GM23338 (cell line): ENCODE results near the gene TPK1. TPM values are rescaled to one million over a fixed set of nuclear protein-coding genes. Genes with fewer than 3 reads are reported as not detected.

Experiments used
- ATAC-seq: fragments of 200-7000 bp; cut with Tn5 transposase; 3 replicates; pipeline ENCODE4 v1.9.1; 2020
- DNase-seq: peaks from one replicate; pipeline ENCODE4 v3.0.0-alpha.2; 2015; ENCODE audit warnings: low spot score
- H2AFZ ChIP-seq: fragments of 200-600 bp; sonication (generic); 2 replicates; pipeline ENCODE4 v1.8.0; 2016; ENCODE audit warnings: antibody characterized with exemption, mild to moderate bottlenecking, moderate library complexity
- H3F3A ChIP-seq: fragments of 200-600 bp; sonication (generic); replicated peaks from 2 replicates; pipeline ENCODE4 v1.8.0; 2017; ENCODE audit warnings: antibody characterized with exemption, mixed run types, low read depth
- H3K27ac ChIP-seq: fragments of 200-600 bp; sonication (generic); 2 replicates; pipeline ENCODE4 v1.6.1; 2016; ENCODE audit warnings: low read depth
- H3K27me3 ChIP-seq: fragments of 200-600 bp; sonication (generic); 2 replicates; pipeline ENCODE4 v1.8.0; 2016; ENCODE audit warnings: mild to moderate bottlenecking, mixed run types, moderate library complexity; ENCODE audit not compliant: insufficient read depth
- H3K36me3 ChIP-seq: fragments of 200-600 bp; sonication (generic); 2 replicates; pipeline ENCODE4 v1.8.0; 2016; ENCODE audit warnings: mild to moderate bottlenecking; ENCODE audit not compliant: insufficient read depth
- H3K4me1 ChIP-seq: fragments of 200-600 bp; sonication (generic); 2 replicates; pipeline ENCODE4 v1.8.0; 2016; ENCODE audit warnings: mild to moderate bottlenecking, moderate library complexity; ENCODE audit not compliant: insufficient read depth
- H3K4me2 ChIP-seq: fragments of 200-600 bp; sonication (generic); 2 replicates; pipeline ENCODE4 v1.7.1; 2017; ENCODE audit warnings: mixed run types
- H3K4me3 ChIP-seq: fragments of 200-600 bp; sonication (generic); 2 replicates; pipeline ENCODE4 v1.6.1; 2016; ENCODE audit warnings: mixed run types
- H3K79me2 ChIP-seq: fragments of 200-600 bp; sonication (generic); replicated peaks from 2 replicates; pipeline ENCODE4 v1.8.0; 2017; ENCODE audit warnings: mild to moderate bottlenecking; ENCODE audit not compliant: insufficient read depth
- H3K9me2 ChIP-seq: fragments of 200-600 bp; sonication (generic); 2 replicates; pipeline ENCODE4 v1.8.0; 2017; ENCODE audit not compliant: insufficient read depth
- H4K20me1 ChIP-seq: fragments of 200-600 bp; sonication (generic); replicated peaks from 2 replicates; pipeline ENCODE4 v1.8.0; 2017; ENCODE audit warnings: mild to moderate bottlenecking; ENCODE audit not compliant: insufficient read depth
- H3K27ac Mint-ChIP-seq: 2 replicates; pipeline ENCODE4 v1.8.0; 2020; ENCODE audit warnings: inconsistent platforms, mild to moderate bottlenecking, moderate library complexity, mixed read lengths
- H3K27me3 Mint-ChIP-seq: 3 replicates; pipeline ENCODE4 v1.8.0; 2022; ENCODE audit warnings: low read depth, mild to moderate bottlenecking, moderate library complexity, mixed read lengths, inconsistent platforms; ENCODE audit not compliant: insufficient read depth, poor library complexity
- H3K36me3 Mint-ChIP-seq: 3 replicates; pipeline ENCODE4 v1.8.0; 2021; ENCODE audit warnings: low read depth, mild to moderate bottlenecking, inconsistent platforms, moderate library complexity, mixed read lengths
- H3K4me1 Mint-ChIP-seq: 3 replicates; pipeline ENCODE4 v1.8.0; 2020; ENCODE audit warnings: mild to moderate bottlenecking, inconsistent platforms, mixed read lengths
- H3K4me3 Mint-ChIP-seq: 3 replicates; pipeline ENCODE4 v1.8.0; 2021; ENCODE audit warnings: moderate library complexity, mild to moderate bottlenecking, inconsistent platforms, mixed read lengths
- H3K9me3 Mint-ChIP-seq: 3 replicates; pipeline ENCODE4 v1.8.0; 2020; ENCODE audit warnings: moderate library complexity, mild to moderate bottlenecking, inconsistent platforms, mixed read lengths
- CREB1 ChIP-seq: fragments of 250-450 bp; sonication (Bioruptor Pico); IDR thresholded peaks from 2 replicates; pipeline ENCODE4 v1.5.0; 2020; ENCODE audit warnings: low read depth, mild to moderate bottlenecking, moderate library complexity
- EZH2 ChIP-seq: fragments of 200-600 bp; sonication (generic); IDR thresholded peaks from one replicate; pipeline ENCODE4 v1.8.0; 2017; ENCODE audit warnings: antibody characterized with exemption, mild to moderate bottlenecking, low read depth; ENCODE audit not compliant: unreplicated experiment
- EZH2phosphoT487 ChIP-seq: fragments of 200-600 bp; sonication (generic); IDR thresholded peaks from one replicate; pipeline ENCODE4 v1.8.1; 2018; ENCODE audit warnings: antibody characterized with exemption; ENCODE audit not compliant: unreplicated experiment
- JUNB ChIP-seq: IDR thresholded peaks from one replicate; pipeline ENCODE4 v1.6.1; 2016; ENCODE audit warnings: antibody characterized with exemption; ENCODE audit not compliant: unreplicated experiment
- NANOG ChIP-seq: IDR thresholded peaks from 2 replicates; pipeline ENCODE4 v1.6.1; 2016; ENCODE audit warnings: antibody characterized with exemption, borderline replicate concordance
- POLR2AphosphoS5 ChIP-seq: IDR thresholded peaks from 2 replicates; pipeline ENCODE4 v1.6.1; 2016; ENCODE audit warnings: antibody characterized with exemption, low read depth
- STAT1 ChIP-seq: IDR thresholded peaks from one replicate; pipeline ENCODE4 v1.6.1; 2016; ENCODE audit warnings: antibody characterized with exemption; ENCODE audit not compliant: unreplicated experiment
- ZNF114 ChIP-seq: fragments of 250-450 bp; sonication (Bioruptor Pico); IDR thresholded peaks from 2 replicates; pipeline ENCODE4 v1.5.0; 2020; ENCODE audit warnings: mild to moderate bottlenecking, moderate library complexity
- ZNF331 ChIP-seq: fragments of 250-450 bp; sonication (Bioruptor Pico); IDR thresholded peaks from 2 replicates; pipeline ENCODE4 v1.5.0; 2020; ENCODE audit warnings: low read depth, mild to moderate bottlenecking, moderate library complexity
- polyA plus RNA-seq: library from polyadenylated mRNA; unstranded; fragments of >200 nt; fragmentation: Nextera tagmentation; extraction: Ambion mirVana; gene quantifications from 2 replicates; pipeline ENCODE4 v1.2.1, GENCODE V29; 2016
- total RNA-seq: library from RNA; depleted of rRNA; stranded (reverse); fragments of >200 nt; shearing (Covaris generic); gene quantifications from 2 replicates; pipeline ENCODE4 v1.2.3, GENCODE V29; 2014
- TF ChIP-seq, protein P1 (sequence below): IDR thresholded peaks from one replicate; pipeline ENCODE4 v1.6.1; 2018; ENCODE audit warnings: antibody characterized with exemption; ENCODE audit not compliant: unreplicated experiment
- TF ChIP-seq, protein P2 (sequence below): fragments of 250-450 bp; sonication (Bioruptor Pico); IDR thresholded peaks from 2 replicates; pipeline ENCODE4 v1.5.0; 2020; ENCODE audit warnings: mild to moderate bottlenecking, moderate library complexity
- TF ChIP-seq, protein P3 (sequence below), 2 experiments: fragments of 200-600 bp in 1 of 2; sonication (generic) in 1 of 2; conservative IDR thresholded peaks; 2 replicates each; pipeline versions ENCODE4 v1.5.1 to v1.6.1; 2016 to 2017; ENCODE audit warnings: antibody characterized with exemption in 2 of 2, low read depth in 2 of 2, mild to moderate bottlenecking in 2 of 2, moderate library complexity in 1 of 2
- TF ChIP-seq, protein P4 (sequence below): IDR thresholded peaks from 2 replicates; pipeline ENCODE4 v1.6.1; 2016; ENCODE audit warnings: antibody characterized with exemption

TPK1 gene
- total and polyA plus RNA-seq, 2 experiments from 2014 or later = 2.6 to 2.9 TPM

DNA sequence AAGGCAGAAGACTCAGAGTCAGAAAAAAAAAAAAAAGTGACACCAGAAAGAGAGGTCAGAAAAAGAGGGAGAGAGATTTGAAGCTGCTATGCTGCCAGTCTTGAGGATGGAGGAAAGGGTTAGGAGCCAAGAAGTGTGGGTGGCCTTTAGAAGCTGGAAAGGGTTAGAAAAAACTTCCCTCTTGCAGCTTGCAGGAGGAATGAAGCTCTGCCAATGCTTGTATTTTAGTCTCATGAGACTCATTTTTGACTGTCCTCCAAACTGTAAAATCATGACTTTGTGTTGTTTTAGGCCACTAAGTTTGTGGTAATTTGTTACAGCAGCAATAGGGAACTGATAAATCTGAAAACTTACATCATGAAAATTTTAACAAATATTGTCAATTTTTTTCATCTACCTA lies 304.7 kb downstream of the TPK1 start:
- no peaks in the 10 kb centered on the region for H3K27me3 Mint-ChIP-seq
- Histone ChIP-seq H3K36me3 (no peaks in the 10 kb centered on the region), H3K4me2 (no peak overlapping the region), H2AFZ (no peak overlapping the region), H3K4me3 (no peak overlapping the region), H3K4me1 (0 out of 2 replicates have a peak, but pooled peaks cover 3% of the 10 kb centered on the region), H3F3A (no peaks in the 10 kb centered on the region), H3K27ac (no peak overlapping the region), H3K27me3 (no peaks in the 10 kb centered on the region), H3K79me2 (no peaks in the 10 kb centered on the region), H4K20me1 (no peaks in the 10 kb centered on the region), H3K9me2 (no peaks in the 10 kb centered on the region)
- peaks cover 32% of the 10 kb centered on the region for H3K4me1 Mint-ChIP-seq
- peaks cover 25% of the 10 kb centered on the region; the same call in 2 of the 3 replicates for H3K36me3 Mint-ChIP-seq
- ATAC-seq = no peak
- TF ChIP-seq STAT1 = no peak
- TF ChIP-seq EZH2 = no peak
- no peak for TF ChIP-seq ZNF114 (CRISPR knock-in tag)
- TF ChIP-seq, protein P1, sequence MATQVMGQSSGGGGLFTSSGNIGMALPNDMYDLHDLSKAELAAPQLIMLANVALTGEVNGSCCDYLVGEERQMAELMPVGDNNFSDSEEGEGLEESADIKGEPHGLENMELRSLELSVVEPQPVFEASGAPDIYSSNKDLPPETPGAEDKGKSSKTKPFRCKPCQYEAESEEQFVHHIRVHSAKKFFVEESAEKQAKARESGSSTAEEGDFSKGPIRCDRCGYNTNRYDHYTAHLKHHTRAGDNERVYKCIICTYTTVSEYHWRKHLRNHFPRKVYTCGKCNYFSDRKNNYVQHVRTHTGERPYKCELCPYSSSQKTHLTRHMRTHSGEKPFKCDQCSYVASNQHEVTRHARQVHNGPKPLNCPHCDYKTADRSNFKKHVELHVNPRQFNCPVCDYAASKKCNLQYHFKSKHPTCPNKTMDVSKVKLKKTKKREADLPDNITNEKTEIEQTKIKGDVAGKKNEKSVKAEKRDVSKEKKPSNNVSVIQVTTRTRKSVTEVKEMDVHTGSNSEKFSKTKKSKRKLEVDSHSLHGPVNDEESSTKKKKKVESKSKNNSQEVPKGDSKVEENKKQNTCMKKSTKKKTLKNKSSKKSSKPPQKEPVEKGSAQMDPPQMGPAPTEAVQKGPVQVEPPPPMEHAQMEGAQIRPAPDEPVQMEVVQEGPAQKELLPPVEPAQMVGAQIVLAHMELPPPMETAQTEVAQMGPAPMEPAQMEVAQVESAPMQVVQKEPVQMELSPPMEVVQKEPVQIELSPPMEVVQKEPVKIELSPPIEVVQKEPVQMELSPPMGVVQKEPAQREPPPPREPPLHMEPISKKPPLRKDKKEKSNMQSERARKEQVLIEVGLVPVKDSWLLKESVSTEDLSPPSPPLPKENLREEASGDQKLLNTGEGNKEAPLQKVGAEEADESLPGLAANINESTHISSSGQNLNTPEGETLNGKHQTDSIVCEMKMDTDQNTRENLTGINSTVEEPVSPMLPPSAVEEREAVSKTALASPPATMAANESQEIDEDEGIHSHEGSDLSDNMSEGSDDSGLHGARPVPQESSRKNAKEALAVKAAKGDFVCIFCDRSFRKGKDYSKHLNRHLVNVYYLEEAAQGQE = no peak
- TF ChIP-seq, protein P2, sequence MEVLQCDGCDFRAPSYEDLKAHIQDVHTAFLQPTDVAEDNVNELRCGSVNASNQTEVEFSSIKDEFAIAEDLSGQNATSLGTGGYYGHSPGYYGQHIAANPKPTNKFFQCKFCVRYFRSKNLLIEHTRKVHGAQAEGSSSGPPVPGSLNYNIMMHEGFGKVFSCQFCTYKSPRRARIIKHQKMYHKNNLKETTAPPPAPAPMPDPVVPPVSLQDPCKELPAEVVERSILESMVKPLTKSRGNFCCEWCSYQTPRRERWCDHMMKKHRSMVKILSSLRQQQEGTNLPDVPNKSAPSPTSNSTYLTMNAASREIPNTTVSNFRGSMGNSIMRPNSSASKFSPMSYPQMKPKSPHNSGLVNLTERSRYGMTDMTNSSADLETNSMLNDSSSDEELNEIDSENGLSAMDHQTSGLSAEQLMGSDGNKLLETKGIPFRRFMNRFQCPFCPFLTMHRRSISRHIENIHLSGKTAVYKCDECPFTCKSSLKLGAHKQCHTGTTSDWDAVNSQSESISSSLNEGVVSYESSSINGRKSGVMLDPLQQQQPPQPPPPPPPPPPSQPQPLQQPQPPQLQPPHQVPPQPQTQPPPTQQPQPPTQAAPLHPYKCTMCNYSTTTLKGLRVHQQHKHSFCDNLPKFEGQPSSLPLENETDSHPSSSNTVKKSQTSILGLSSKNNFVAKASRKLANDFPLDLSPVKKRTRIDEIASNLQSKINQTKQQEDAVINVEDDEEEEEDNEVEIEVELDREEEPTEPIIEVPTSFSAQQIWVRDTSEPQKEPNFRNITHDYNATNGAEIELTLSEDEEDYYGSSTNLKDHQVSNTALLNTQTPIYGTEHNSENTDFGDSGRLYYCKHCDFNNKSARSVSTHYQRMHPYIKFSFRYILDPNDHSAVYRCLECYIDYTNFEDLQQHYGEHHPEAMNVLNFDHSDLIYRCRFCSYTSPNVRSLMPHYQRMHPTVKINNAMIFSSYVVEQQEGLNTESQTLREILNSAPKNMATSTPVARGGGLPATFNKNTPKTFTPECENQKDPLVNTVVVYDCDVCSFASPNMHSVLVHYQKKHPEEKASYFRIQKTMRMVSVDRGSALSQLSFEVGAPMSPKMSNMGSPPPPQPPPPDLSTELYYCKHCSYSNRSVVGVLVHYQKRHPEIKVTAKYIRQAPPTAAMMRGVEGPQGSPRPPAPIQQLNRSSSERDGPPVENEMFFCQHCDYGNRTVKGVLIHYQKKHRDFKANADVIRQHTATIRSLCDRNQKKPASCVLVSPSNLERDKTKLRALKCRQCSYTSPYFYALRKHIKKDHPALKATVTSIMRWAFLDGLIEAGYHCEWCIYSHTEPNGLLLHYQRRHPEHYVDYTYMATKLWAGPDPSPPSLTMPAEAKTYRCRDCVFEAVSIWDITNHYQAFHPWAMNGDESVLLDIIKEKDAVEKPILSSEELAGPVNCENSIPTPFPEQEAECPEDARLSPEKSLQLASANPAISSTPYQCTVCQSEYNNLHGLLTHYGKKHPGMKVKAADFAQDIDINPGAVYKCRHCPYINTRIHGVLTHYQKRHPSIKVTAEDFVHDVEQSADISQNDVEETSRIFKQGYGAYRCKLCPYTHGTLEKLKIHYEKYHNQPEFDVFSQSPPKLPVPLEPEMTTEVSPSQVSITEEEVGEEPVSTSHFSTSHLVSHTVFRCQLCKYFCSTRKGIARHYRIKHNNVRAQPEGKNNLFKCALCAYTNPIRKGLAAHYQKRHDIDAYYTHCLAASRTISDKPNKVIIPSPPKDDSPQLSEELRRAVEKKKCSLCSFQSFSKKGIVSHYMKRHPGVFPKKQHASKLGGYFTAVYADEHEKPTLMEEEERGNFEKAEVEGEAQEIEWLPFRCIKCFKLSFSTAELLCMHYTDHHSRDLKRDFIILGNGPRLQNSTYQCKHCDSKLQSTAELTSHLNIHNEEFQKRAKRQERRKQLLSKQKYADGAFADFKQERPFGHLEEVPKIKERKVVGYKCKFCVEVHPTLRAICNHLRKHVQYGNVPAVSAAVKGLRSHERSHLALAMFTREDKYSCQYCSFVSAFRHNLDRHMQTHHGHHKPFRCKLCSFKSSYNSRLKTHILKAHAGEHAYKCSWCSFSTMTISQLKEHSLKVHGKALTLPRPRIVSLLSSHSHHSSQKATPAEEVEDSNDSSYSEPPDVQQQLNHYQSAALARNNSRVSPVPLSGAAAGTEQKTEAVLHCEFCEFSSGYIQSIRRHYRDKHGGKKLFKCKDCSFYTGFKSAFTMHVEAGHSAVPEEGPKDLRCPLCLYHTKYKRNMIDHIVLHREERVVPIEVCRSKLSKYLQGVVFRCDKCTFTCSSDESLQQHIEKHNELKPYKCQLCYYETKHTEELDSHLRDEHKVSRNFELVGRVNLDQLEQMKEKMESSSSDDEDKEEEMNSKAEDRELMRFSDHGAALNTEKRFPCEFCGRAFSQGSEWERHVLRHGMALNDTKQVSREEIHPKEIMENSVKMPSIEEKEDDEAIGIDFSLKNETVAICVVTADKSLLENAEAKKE (CRISPR knock-in tag) = no peak
- TF ChIP-seq NANOG = no peak
- no peak for TF ChIP-seq JUNB
- TF ChIP-seq, protein P3, sequence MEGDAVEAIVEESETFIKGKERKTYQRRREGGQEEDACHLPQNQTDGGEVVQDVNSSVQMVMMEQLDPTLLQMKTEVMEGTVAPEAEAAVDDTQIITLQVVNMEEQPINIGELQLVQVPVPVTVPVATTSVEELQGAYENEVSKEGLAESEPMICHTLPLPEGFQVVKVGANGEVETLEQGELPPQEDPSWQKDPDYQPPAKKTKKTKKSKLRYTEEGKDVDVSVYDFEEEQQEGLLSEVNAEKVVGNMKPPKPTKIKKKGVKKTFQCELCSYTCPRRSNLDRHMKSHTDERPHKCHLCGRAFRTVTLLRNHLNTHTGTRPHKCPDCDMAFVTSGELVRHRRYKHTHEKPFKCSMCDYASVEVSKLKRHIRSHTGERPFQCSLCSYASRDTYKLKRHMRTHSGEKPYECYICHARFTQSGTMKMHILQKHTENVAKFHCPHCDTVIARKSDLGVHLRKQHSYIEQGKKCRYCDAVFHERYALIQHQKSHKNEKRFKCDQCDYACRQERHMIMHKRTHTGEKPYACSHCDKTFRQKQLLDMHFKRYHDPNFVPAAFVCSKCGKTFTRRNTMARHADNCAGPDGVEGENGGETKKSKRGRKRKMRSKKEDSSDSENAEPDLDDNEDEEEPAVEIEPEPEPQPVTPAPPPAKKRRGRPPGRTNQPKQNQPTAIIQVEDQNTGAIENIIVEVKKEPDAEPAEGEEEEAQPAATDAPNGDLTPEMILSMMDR (conservative IDR thresholded peaks at IDR 0.05; ENCODE audit: low read depth in 2 of 2) = no peak
- TF ChIP-seq CREB1 = no peak
- TF ChIP-seq, protein P4, sequence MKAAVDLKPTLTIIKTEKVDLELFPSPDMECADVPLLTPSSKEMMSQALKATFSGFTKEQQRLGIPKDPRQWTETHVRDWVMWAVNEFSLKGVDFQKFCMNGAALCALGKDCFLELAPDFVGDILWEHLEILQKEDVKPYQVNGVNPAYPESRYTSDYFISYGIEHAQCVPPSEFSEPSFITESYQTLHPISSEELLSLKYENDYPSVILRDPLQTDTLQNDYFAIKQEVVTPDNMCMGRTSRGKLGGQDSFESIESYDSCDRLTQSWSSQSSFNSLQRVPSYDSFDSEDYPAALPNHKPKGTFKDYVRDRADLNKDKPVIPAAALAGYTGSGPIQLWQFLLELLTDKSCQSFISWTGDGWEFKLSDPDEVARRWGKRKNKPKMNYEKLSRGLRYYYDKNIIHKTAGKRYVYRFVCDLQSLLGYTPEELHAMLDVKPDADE = no peak
- TF ChIP-seq ZNF331 (CRISPR knock-in tag) = no peak
- TF ChIP-seq POLR2AphosphoS5 = no peak
- TF ChIP-seq EZH2phosphoT487 = no peak
- H3K27ac Mint-ChIP-seq = no peak overlapping the region
- DNase-seq = peak; percentile 32
- H3K4me3 Mint-ChIP-seq = no peak overlapping the region
- peaks cover 26% of the 10 kb centered on the region for H3K9me3 Mint-ChIP-seq
